ENCODE data around the gene TARS1.
A peak's percentile ranks its signal among the peaks of the same experiment; 100 is the strongest.

TARS1 gene

GRCh38 chr5:33440482-33441240 is at the start of gene TARS1:
Gene TARS1 (plus strand): TSS chr5:33440965. CDS start chr5:33441087, 122 bp downstream.
- in situ Hi-C loops (cut with MboI; ENCODE audit: low pct_unique_long_range_greater_than_20kb, low sequenced_read_pairs) = no loop called here

DNA sequence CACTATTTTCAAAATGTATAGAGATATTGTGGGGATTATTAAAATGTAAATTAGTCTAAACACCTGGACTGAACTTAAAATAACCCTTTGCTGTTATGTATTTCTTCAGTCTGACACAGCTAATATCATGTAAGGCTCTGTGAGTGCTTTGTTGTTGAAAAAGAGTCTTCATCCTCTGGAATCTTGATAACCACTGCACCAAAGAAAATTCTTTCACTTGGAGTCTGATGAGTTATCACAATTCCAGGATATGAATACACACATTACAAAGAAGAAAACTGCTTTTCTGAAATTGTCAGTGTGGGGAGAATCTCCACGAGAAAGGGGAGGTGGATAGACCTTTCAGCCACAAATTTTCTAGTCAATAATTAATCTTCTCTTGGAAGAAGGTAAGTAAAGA is 42.3 kb upstream of the TARS1 start:
- in situ Hi-C loops (cut with MboI; ENCODE audit: low pct_unique_long_range_greater_than_20kb, low sequenced_read_pairs) = loop anchor here (25.0 kb wide), 2 partner anchors 436 to 711 kb away; no protein-coding TSS in a partner anchor
- no peak for DNase-seq

More at GRCh38 chr5:33440482-33441240, at the start of gene TARS1:
- peak; percentile 99 for DNase-seq

GRCh38 chr5:33400675-33401074 is 40.1 kb upstream of the TARS1 start:
- in situ Hi-C loops (cut with MboI; ENCODE audit: low pct_unique_long_range_greater_than_20kb, low sequenced_read_pairs) = no loop called here
- DNase-seq = peak; percentile 73

DNA sequence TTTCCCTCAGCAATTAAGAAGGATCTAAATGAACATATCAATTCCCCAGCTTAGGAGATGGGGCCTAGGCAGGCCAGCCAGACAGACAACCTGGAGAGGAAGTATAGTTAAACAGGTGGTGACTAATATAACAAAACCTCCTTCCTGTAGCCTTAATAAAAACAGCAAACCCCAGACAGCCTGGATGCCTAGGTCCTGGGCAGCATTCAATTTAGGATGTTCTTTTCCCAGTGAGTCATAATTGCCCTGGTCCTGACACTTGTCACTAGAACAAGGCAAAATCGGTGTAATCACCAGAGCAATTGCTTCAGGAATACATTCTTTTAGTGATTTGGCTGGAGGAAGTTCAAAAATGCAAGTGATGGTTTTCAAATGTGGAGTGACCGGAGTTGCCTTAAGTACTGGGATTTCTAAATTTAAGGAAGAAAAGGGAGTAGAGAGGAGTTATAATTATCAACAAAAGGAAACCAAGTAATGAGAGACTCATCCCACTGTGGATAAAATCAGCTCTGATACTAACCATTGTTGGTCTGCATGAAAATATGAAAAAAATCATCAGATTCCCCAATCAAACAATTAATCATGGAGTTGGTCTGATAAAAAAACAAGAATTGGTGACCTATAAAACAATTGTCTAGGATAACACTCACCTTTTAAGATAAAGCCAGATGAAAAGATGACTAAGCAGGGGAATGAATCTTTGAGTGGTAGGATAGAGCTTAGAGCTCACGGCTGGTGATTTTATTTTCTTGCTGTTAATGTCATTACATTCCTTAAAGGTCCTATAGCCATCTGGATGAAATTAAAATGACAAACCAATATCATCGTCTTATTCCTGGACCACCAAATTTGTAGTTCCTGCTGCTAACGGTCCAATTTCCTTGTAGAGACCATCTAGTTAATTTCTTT is 39.0 kb upstream of the TARS1 start:
- in situ Hi-C loops (cut with MboI; ENCODE audit: low pct_unique_long_range_greater_than_20kb, low sequenced_read_pairs) = no loop called here
- DNase-seq = peak; percentile 15

DNA sequence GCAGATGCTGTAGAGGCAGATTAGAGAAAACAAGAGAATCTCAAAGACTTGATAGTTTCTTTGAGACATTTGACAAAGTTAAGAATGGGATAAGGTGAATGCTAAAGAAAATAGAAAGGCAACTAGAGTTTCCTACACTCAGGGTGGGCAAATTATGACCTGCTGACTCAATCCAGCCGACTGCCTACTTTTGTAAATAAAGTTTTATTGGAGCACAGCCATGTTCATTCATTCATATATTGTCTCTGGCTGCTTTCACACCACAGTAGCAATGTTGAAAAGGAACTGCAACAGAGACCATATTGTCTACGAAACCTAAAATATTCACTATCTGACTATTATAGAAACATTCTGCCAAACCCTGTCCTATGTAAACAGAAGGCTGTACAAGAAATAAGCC is 37.6 kb upstream of the TARS1 start:
- no peak for DNase-seq
- in situ Hi-C loops (cut with MboI; ENCODE audit: low pct_unique_long_range_greater_than_20kb, low sequenced_read_pairs) = no loop called here

- in situ Hi-C loops (cut with MboI; ENCODE audit: low pct_unique_long_range_greater_than_20kb, low sequenced_read_pairs) = no loop called here
Observed at GRCh38 chr5:33408816-33409215, 31.9 kb upstream of the TARS1 start.

DNA sequence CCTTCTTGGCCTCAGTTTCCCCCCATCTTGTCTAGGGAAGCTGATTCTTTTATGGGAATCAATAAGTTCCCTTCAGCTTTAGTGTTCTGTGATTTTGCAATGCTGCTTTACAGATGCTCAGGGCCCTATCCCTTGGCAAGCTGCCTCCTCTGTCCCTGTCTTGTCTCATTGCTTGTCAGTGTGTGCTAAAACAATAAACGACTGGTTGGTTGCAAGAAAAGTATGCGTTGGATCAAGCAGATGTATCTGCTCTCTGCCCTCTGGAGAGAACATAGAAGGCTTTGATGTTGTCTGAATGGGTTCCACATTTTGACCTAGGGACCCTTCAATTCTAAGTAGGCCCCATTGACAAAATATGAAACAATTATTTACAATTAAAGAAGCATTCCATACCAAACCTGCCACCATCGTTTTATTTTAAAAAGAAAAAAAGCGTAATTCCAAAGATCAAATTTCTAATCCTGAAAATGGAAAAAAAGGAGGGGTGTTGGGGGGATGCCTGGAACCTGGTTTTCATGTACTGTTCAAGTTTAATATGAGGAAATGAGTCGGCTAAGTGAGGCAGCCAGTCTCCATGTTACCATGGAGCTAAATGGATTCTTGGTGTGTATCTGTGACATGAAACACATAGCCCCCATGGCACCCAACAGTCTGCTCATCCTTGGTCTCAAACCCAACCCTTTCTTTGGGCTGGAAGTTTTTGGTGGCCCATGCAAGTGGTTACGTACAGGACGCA is 31.2 kb upstream of the TARS1 start:
- no peak for DNase-seq
- in situ Hi-C loops (cut with MboI; ENCODE audit: low pct_unique_long_range_greater_than_20kb, low sequenced_read_pairs) = no loop called here

More at GRCh38 chr5:33408816-33409215, 31.9 kb upstream of the TARS1 start:
- no peak for DNase-seq

GRCh38 chr5:33410221-33410620 is 30.5 kb upstream of the TARS1 start:
- in situ Hi-C loops (cut with MboI; ENCODE audit: low pct_unique_long_range_greater_than_20kb, low sequenced_read_pairs) = no loop called here
- no peak for DNase-seq

- in situ Hi-C loops (cut with MboI; ENCODE audit: low pct_unique_long_range_greater_than_20kb, low sequenced_read_pairs) = no loop called here
- DNase-seq = no peak
Observed at GRCh38 chr5:33411498-33411897, 29.3 kb upstream of the TARS1 start.

- no peak for DNase-seq
- in situ Hi-C loops (cut with MboI; ENCODE audit: low pct_unique_long_range_greater_than_20kb, low sequenced_read_pairs) = no loop called here
Observed at GRCh38 chr5:33415811-33416354, 24.9 kb upstream of the TARS1 start.

DNA sequence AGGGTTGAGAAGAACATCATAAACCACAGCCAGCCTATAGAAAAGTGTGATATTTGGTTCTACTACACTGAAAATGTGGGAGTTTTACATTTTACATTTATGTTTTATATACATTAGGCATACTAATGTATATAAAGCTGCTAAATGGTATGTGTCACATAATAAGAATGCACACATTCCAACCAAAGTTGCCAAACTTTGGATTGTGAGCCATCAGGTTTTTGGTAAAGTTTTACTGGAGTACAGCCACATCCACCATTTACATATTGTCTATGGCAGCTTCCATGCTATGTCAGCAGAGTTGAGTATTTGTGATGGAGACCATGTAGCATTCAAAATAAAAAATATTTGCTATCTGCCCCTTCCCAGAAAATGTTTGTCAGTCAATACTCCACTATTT is 23.1 kb upstream of the TARS1 start:
- DNase-seq = no peak
- in situ Hi-C loops (cut with MboI; ENCODE audit: low pct_unique_long_range_greater_than_20kb, low sequenced_read_pairs) = no loop called here

DNA sequence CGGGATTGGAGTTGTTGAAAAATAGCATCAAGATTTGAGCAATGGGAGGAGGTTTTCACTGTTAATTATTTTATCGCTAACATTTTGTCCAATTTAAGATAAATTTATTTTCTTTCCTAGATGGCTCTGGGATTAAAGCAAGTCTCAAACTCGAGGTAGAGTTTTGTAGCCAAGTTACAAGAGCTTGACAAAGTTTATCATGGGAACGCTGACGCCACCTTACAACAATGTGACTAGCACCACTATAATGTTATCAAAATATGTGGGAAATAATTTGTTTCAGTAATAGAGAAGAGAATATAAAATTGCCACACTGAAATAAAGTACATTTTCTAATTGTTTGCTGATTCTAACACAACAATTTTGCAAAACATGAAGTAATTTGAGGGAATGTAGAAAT is 19.8 kb upstream of the TARS1 start:
- in situ Hi-C loops (cut with MboI; ENCODE audit: low pct_unique_long_range_greater_than_20kb, low sequenced_read_pairs) = no loop called here

GRCh38 chr5:33422191-33422590 is 18.6 kb upstream of the TARS1 start:
- DNase-seq = no peak
- in situ Hi-C loops (cut with MboI; ENCODE audit: low pct_unique_long_range_greater_than_20kb, low sequenced_read_pairs) = no loop called here

More for the DNA sequence above, 19.8 kb upstream of the TARS1 start:
- DNase-seq = no peak

DNA sequence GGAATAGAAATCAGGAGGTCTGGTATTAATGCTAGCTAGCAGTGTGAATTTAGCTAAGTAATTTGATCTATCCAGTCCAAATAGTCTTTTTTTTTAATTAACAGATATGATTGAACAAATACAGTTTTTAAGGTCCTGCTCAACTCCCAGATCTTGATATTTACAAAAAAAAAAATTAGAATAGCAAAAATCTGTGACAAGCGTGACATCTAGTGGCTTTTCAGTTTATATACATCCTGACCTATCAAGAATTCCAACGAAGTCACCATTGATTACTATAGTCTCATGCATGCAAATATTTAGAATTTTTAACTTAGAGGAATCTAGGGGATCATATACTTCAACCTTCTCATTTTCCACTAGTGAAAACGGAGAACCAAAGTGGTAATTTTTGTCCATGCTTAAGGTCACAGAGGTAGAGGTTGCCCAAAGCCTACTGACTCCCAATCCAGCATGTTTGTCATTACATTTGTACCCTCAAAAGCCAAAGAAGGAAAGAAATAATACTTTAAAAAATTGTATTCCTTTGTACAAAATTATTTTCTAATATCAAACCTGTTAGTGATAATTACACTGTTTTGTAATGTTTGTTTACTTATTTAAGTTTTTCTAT is 17.6 kb upstream of the TARS1 start:
- in situ Hi-C loops (cut with MboI; ENCODE audit: low pct_unique_long_range_greater_than_20kb, low sequenced_read_pairs) = no loop called here
- DNase-seq = peak; percentile 41

- no peak for DNase-seq
- in situ Hi-C loops (cut with MboI; ENCODE audit: low pct_unique_long_range_greater_than_20kb, low sequenced_read_pairs) = no loop called here
Observed at GRCh38 chr5:33425314-33425713, 15.5 kb upstream of the TARS1 start.

DNA sequence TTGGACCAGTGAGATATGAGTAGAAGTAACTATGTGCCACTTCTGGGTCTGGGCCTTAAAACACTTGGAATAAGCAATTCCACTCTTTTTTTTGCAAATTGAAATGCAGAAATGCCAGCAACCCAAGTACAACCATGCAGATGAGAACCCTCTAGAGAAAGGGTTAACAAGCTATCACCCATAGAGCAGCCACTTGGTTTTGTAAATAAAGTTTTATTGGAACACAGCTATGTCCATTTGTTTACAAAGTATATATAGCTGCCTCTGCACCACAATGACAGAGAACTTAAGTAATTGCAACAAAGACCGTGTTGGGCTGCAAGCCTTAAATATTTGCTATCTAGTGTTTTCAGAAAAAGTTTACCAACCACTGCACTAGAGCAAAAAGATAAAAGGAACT is 9.8 kb upstream of the TARS1 start:
- no peak for DNase-seq
- in situ Hi-C loops (cut with MboI; ENCODE audit: low pct_unique_long_range_greater_than_20kb, low sequenced_read_pairs) = no loop called here

DNA sequence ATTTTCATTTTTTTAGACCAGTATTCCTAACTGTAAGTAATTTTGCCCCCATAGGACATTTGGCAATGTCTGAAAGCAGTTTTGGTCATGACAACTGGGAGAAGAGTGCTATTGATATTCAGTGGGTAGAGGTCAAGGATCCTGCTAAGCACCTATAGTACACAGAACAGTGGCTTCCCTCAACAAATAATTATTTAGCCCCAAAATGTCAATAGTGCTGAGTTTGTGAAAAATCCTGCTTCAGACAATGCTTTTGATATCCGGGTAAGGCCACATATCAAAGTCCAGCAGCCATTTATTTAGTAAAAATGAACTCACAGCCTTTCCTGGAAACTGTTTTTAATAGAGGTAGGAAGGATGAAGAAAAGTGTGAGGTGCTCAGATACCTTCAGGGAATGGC is 8.1 kb upstream of the TARS1 start:
- in situ Hi-C loops (cut with MboI; ENCODE audit: low pct_unique_long_range_greater_than_20kb, low sequenced_read_pairs) = no loop called here

DNA sequence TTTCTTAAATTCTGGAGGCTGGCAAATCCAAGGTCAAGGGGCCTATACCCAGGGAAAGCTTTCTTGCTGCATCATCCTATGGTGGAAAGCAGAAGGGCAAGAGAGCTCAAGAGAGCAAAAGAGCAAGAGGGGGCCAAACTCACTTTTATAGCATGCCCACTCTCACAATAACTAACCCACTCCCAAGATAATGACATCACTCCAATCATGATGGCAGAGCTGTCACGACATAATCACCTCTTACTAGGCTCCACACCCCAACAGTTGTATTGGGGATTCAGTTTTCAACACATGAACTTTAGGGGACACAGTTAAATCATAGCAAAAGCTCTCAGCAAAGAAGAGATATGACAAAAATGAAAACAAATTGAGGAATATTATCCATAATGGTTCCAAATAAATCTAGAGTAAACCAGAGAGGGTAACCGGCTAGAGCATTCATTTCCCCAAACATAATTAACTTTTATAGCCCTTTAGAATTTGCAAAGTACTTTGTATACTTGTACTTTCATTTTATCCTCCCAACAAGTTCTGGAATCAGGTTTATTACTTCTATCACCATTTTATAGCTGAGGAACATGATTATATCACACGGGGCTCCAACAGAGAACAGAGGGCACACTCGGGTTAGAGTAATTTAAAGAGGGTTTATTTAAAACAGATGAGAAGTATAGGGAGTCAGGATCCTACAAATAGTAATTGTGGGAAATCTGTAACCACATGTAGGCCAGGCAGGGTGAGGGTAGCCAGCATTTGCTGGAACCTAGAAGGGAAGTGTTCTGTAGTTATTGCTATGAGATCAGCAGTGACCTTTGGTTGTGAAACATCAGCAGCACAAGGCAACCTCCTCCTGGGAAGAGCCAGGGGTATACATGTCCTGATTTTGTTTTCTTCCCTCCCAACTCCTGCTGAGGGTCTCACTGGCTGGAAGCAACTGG is 7.2 kb upstream of the TARS1 start:
- in situ Hi-C loops (cut with MboI; ENCODE audit: low pct_unique_long_range_greater_than_20kb, low sequenced_read_pairs) = no loop called here
- DNase-seq = no peak

More for the DNA sequence above, 8.1 kb upstream of the TARS1 start:
- DNase-seq = no peak
